HG03066 (cell line): Measurements from ENCODE around the gene CXCL5.

ENCODE experiments used
- ATAC-seq: cut with Tn5 transposase; IDR thresholded peaks from one replicate; pipeline ENCODE4 v1.9.1; 2021; ENCODE audit warnings: low read depth; ENCODE audit not compliant: unreplicated experiment

The CXCL5 gene

DNA sequence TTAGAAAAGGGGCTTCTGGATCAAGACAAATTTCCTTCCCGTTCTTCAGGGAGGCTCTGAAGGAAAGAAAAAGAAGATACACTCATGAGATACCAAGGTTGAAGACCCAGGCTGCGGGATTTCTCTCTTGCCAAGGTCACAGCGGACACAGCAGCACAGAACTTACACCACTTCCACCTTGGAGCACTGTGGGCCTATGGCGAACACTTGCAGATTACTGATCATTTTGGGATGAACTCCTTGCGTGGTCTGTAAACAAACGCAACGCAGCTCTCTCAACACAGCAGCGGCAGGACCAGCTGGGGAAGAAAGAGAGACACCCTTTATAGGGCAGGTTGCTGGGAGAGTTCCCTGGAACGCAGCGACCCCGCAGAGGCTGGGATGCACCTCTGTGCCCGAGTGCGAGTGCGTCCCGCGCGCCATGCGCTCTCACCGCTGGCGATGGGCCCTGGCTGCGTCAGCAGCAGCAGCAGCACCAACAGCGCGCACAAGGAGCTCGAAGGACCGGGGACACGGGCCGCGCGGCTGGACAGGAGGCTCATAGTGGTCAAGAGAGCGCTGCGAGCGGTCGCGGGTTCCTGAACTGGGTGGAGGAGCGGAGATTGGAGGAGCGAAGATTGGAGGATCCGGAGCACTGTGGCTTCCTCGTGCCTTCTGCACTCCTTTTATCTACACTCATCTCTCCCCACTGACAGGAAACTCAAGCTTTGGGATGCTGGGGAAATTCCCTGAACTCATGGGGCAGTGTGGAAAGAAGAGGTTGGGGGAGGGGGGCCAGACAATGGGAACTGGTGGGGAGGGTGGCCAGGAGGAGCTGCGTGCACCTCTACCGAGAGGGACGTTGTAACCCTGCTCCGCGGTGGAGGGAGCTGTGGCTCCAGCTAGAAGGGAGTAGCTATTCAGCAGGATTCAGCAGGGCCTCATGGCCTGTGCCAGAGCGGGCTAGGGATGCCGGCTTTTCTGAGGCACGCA is at the start of gene CXCL5:
Gene CXCL5 (minus strand): TSS at position 638 of the 972 bp plus-strand sequence. CDS start 96 bp downstream, at position 542.
- ATAC-seq, result no peak

DNA sequence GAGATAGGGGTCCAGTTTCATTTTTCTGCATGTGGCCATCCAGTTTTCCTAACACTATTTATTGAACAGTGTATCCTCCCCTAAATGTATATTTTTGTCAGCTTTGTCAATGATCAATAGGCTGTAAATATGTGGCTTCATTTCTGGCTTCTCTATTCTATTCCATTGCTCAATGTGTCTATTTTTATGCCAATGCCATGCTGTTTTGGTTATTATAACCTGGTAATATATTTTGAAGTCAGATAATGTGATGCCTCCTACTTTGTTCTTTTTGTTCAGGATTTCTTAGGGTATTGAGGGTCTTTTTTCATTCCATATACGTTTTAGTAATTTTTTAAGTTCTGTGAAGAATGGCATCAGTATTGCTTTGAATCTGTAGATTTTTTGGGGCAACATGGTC is 48.7 kb upstream of the CXCL5 start:
- ATAC-seq, result no peak

DNA sequence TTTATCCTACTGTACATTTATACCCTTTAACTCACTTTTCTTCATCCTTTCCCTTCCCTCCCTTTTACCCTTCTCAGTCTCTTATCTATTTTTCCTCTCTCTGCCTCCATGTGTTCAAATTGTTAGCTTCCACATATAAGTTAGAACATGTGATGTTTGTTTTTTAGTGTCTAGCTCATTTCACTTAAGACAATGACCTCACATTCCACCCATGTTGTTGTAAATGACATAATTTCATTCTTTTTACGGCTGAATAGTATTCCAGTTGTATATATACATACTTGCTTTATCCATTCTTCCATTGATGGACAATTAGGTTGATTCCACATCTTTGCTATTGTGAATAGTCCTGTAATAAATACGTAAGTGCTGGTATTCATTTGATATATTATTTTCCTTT is 47.3 kb upstream of the CXCL5 start:
- no peak for ATAC-seq

DNA sequence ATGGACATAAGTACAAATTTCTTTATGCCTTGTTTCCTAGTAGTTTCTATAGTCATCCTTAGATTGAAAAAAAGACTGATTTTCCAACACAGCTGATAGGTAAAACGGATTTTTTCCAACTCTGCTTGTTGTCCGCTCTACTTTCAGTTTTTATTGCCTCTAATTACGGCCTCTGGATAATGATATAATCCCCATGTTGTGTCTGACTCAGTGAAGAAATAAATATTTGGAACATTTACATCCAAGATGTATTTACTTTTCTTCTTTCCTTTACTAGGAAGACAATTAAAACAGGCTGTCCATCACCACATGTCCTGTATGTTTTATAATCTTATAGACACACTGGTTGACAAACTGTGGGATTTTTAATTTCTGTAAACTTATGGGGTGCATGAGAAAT is 46.8 kb upstream of the CXCL5 start:
- ATAC-seq, result no peak

DNA sequence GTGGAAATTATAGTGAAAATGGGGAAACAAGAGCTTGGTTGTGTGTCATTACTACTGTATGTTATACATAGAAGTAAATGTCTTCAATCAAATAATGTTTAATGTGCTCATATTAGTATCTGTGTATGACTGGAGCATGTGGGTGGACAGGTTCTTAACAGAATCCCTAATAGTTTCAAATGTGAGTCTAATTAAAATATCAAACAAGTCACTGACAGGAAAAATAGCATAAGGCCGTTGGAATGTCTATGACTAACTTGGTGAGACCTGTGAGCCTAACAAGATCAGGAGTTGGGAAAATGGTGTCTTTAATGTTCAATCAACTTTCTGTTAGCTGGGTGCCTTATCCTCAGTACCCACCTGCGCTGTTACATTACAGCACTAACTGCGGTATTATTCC is 46.2 kb upstream of the CXCL5 start:
- no peak for ATAC-seq

DNA sequence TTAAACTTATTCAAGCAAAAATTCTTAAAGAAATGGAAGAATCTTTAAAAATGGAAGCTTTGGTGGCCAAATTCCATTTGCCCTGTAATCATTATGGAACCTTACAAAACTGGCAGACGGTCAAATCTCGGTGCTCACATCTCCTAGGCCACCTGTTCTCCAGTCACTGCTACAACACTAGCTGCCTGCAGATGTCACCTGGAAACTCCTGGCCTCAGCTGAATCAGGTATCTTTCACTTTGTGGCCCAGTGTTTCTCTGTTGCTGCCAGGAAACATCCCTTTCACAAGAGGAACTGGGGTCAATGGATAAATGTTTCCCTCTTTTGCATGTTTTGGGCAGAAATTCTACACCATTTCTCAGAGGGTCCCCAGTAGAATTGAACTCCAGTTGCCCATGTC is 44.2 kb upstream of the CXCL5 start:
- no peak for ATAC-seq

DNA sequence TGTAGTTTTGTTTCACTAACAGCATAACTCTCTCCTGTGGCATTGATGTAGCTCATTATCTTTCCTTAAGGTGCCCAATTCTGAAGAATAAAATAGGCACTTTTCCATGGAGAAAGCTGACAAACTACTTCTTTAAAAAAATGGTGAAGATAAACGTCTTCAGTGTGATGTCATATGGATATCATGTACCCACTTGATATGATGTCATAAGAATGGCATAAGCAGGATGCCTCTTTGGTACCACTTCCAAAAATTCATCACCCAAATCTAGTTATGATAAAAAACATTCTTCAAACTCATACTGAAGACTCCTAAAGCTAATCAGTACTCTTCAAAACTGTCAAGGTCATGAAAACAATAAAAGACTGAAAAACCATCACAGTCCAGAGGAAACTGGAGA is 42.9 kb upstream of the CXCL5 start:
- no peak for ATAC-seq

DNA sequence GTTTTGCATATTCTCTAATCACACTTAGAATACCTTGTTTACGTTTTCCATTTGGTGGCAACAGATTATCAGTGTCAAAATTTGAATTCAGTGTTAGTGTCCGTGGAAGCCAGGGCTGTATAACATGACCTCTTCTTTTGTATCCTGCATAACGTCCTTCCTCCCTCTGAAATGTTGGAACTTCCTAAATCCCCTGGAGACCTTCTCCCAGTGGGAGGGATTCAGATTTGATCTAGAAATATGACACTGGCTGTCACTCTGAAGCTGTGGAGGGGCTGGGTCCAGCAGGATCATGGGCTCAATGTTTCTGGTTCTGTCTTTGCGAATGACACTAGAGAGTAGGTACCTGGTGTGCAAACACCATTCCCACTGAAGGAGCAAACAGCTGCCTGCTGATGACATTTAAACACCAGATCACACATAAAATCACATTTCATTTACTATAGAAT is 40.9 kb upstream of the CXCL5 start:
- ATAC-seq, result no peak

DNA sequence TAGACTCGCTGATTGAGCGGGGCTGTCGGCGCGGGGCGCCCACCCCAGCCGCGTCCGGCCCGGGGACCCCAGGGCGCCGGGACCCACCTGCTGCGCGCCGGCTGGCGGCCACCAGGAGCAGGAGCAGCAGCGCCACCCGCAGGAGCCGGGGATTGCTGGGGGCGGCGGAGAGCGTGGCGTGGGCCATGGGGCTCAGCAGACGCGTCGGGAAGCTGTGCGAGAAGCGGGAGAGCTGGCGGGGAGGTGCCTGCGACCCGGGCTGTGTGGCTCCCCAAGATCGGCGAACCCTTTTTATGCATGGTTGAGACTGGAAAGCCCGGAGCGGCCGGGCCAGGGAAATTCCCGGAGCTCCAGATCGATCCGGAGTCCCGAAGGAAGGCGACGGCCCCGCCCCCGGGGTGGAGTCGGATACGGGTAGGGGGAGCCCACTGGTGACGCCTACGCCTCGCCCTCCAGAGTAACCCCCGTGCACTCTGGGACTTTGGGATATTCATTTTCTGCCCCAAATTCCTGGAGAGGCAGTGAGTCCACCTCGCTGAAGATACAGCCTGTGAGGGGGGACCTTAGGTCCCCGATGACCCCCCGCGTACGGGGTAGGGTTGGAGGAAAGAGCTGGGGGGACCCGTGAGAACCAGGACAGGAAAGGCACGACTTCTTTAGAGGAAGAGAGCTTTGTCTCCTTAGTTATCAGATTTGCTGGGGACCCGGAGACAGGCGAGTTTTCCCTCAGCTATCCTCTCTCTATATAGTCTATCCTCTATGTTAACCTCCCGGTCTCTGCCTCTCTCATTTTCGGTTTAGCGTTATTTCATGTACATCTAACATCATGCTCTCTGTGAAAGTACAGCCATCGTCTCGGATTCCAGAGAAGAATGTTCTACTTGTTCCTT is 40.2 kb upstream of the CXCL5 start, which contains the start of gene CXCL3:
Gene CXCL3 (minus strand): TSS at position 265 of the 890 bp plus-strand sequence. CDS start 78 bp downstream, at position 187.
- no peak for ATAC-seq

DNA sequence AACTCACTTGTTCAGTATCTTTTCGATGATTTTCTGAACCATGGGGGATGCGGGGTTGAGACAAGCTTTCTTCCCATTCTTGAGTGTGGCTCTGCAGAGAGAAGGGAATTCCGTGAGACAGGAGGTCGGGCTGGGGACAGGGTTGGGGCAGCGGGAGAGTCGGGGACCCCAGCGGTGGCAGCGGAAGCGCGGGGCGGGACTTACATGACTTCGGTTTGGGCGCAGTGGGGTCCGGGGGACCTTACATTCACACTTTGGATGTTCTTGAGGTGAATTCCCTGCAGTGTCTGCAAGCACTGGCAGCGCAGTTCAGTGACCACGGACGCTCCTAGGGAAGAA is 39.6 kb upstream of the CXCL5 start:
- ATAC-seq, result no peak

DNA sequence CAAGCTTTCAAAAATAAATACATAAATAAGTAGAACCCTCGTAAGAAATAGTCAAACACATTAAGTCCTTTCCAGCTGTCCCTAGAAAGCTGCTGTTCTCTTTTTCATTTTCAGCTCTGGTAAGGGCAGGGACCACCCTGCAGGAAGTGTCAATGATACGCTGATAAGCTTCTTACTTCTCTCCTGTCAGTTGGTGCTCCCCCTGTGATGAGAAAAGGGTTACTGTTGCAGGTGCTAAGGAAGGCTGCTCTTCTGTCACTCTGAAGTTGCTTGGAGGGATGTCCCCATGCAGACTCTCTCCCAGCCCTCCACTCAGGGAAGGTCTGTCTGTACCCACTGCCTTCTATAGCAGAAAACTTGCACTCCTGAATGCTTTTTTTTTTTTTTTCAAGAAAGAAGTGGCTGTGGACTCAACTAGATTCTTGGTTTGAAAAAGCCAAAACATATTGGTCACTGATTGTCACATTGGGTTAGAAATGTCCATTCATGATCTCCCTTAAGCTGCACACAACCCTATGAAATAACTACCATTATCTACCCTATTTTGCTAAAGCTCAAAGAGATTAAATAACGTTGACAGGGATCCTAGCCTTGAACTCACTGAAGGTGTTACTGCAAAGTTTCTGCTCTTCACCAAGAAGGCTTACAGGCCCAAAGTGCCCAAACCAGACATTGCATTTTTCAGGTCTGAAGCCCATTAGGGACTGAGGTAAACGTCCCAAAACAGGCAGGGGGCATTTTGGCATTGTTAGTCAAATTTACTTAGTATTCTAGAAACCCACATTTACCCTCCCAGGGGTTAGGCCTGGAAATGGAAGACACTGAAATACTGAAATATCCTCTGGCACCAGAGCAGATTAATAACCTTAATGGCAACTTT is 38.8 kb upstream of the CXCL5 start:
- ATAC-seq, result no peak

DNA sequence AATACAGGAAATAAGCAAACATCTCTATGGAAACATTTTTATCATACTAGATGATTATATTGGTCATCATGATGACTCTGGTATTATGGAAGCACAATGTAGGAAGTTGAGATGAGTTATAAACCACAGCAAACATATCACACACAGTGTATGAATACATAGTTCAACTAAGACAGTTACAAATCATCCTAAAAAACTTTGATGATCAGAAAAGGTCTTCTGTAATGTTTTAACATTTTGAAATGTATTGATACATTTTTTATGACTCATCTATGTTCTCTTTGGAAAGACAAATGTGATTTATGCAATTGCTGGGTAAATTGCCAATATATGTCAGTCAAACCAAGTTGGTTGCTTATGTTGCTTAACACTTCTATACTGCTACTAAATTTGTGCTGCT is 35.3 kb upstream of the CXCL5 start:
- no peak for ATAC-seq

DNA sequence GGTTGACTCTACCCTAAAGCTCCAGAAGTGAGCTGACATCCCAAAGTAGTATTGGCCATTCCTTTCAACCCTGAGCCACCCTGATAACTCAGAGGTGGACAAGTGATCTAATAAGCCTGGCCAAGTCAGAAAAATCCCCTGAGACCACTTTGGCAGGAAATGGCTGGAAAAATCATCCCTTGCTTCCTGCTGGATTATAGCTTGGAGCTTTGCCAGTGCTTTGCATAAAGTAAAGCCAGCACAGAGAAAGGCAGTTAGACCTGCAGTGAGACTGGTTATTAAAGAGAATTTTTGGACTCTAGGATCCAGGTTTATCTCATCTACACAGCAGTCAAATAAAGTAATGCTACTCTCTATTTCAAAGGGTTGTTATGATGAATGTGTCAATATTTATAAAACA is 33.6 kb upstream of the CXCL5 start:
- ATAC-seq, result no peak

DNA sequence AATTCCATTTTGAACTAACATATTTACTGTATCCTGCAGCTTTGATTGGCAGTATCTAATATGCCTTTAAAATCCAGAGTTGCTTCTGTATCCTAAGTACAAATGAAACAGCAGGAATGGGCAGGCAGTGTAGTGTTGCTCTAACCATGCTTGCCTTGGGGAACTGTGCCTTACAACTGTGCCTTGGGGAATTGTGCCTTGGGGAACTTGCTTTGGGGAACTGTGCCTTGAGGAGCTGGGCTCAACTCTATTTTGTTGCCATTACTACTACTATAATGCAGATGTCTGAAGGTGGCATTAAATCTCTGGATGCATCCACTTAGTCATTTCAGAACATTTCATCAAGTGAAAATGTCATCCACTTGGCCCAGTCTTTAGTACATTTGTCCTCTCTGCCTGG is 33.1 kb upstream of the CXCL5 start:
- no peak for ATAC-seq

DNA sequence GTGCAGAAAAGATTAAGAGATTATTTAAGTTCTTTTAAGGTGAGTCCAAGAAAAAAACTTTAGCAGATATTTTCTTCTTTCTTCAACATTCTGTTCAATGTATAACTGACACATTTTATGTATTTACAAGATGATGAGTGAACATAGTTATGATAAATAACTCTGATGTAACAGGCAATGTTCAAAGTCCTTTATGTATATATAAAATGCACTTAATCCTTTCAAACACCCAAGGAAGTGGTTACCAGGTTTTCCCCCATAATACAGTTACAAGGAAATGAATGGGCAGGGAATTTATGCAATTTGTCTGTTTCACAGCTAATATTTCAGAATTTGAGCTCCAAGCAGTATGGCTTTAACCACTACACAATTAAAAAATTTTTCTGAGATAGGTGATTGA is 31.8 kb upstream of the CXCL5 start:
- ATAC-seq, result no peak

DNA sequence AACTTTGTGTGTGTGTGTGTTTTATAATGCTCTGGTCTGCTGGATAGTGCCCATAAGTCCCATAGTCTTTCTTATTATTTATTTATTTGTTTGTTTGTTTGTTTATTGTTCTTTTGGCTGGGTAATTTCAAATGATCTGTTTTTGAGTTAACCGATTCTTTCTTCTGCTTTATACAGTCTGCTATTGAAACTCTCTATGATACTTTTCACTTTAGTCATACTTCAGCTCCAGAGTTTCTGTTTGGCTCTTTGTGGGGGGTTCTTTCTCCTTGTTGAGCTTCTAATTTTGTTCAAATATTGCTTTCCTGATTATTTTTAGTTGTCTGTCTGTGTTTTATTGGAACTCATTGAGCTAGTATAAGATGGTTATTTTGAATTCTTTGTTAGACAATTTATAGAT is 30.0 kb upstream of the CXCL5 start:
- ATAC-seq, result no peak

DNA sequence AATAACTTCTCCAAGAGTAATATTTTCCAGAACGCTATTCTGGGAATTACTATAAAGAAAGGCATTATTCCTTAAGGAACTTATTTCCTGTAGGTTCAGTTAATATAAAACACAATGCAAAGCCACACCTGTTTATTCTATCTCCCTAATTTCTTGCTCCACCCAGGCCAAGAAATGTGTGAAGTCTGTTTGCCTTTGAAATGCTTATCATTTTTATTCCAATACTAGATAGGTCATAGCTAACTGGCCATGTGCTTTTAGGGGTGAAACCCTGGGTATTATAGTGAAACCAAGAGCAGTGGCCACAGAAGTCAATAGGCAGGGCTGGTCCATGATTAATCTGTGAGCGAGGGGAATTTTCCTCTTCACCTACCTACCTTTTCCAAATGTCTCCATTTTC is 25.2 kb upstream of the CXCL5 start:
- ATAC-seq, result no peak

DNA sequence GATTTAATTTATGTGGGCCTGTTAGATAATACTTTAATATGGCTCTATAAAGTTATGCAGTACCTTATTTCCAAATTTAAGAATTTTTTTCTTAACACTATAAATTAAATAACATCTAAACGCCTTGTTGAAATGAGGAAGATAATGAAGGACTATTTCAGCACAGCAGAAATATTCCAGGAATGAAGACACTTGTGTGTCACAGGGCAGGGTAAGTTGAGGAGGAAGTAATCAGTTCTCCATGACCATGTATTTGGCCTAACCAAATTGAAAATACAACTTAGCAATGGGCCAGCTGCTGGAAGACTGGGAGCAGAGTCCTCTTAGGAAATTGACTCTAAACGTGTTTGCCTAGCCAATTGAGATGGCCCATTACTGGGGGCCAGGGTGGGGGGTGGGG is 23.1 kb upstream of the CXCL5 start:
- no peak for ATAC-seq

DNA sequence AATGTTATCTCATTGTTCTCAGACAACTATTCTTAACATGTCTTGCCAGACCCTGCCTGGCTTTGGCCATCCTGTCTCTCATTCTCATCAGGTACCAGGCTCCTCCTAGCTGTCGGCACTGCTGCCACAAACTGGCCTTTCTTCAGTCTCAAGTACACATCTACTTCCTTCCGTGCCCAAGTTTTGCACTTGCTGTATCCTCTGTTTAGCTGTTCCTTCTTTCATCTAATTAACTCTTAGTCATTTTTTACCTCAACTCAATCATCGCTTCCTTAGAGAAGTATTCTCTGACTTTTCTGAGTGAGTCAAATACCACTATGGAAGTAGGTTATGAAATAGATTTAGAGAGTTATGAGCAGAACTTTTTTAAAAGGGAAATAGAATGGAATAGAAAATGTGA is 20.3 kb upstream of the CXCL5 start:
- ATAC-seq, result no peak

DNA sequence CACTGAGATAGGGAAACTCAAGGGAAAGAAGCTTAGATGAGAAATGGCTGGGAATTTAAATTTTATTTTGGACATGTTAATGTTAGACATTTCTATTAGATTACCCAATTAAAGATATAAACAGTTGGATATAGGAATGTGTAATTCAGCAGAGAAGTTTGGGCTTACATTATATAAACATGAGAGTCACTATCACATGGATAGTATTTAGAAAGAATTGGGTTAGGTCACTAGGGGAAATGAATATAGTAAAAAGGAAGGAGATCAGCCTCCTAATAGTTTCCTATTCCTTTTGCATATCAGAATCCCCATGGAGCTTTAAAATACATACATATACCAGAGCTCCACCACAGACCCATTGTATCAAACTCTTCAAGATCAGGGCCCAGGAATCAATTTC is 19.6 kb upstream of the CXCL5 start:
- ATAC-seq, result no peak
